ENCODE measurements around the gene ENTREP1.

Gene ENTREP1

DNA sequence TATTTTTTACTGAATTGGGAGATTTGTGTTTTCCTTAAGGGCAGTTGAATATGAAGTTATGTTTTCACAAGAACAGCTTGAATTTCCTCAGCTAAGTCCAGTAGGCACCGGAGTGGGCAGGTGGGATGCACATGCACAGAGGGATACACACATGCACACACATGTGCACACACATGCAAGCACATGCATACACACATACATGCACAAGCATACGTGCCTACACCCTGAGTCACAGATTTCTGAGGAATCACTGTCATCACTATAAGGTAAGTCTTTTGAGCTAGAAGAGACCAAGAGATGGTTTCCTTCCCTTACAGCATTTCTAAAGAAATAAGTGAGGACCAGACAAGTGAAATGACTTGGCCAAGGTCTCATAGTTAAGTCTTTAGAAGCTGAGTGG is 8.7 kb downstream of the ENTREP1 start:
- DNase-seq (ENCODE audit: insufficient read length, low spot score) = no peak
- FAIRE-seq = no peak
- TF ChIP-seq POLR2AphosphoS5 (IDR thresholded peaks at IDR 0.05; ENCODE audit: low read depth, low read length) = no peak
- no peak for TF ChIP-seq SPI1 (IDR thresholded peaks at IDR 0.05; ENCODE audit: low read depth, low read length)

DNA sequence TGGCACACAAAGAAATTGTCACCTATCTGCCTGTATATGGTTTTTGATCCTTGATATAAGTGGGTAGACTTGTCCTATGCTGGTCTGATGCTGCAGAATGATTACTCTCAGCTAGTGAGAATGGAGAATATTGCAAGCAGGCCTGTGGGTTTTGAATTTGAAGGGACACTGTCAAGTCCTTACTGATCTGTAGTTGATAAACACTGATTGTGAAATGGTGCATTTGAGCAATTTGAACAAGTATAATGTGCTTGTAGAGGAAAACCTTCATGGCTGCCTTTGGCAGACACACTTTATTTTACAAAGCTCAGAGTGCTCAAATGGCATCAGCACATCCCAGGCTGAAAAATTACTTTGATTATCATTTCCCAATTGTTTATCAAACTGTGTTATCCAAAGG is 9.3 kb downstream of the ENTREP1 start:
- TF ChIP-seq PAX5 (IDR thresholded peaks at IDR 0.05; ENCODE audit: insufficient read depth, low read length, severe bottlenecking) (no peak), SPI1 (IDR thresholded peaks at IDR 0.05; ENCODE audit: low read depth, low read length) (no peak), POLR2AphosphoS5 (IDR thresholded peaks at IDR 0.05; ENCODE audit: low read depth, low read length) (no peak), POU2F2 (IDR thresholded peaks at IDR 0.05; ENCODE audit: low read depth, low read length) (no peak), TAF1 (IDR thresholded peaks at IDR 0.05; ENCODE audit: low read depth, low read length) (no peak), POLR2A (IDR thresholded peaks at IDR 0.05; ENCODE audit: low read depth, low read length) (no peak)
- FAIRE-seq (no peak), DNase-seq (ENCODE audit: insufficient read length, low spot score) (no peak)

DNA sequence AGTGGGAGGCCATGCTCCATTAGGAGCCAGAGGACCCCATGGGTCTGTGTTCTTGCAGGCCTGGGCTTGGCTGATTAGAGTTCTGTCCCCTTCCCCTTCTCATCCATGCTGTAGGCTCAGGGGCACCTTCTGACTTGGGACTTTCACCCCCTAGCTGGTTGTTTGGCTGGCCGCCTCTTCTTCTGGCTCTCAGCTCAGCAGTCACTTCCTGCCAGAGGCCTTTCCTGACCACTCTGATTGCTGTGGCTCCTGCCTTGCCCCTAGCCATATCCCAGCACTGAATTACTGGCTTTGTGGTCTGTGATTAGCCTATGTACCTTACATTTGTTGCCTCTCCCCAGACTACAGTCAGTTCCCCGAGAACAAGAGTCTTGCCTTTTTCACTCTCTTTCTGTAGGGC is 14.6 kb downstream of the ENTREP1 start:
- TF ChIP-seq PAX5 (IDR thresholded peaks at IDR 0.05; ENCODE audit: insufficient read depth, low read length, severe bottlenecking) (no peak), POLR2A (IDR thresholded peaks at IDR 0.05; ENCODE audit: low read depth, low read length) (no peak), POLR2AphosphoS5 (IDR thresholded peaks at IDR 0.05; ENCODE audit: low read depth, low read length) (no peak), POU2F2 (IDR thresholded peaks at IDR 0.05; ENCODE audit: low read depth, low read length) (no peak), SPI1 (IDR thresholded peaks at IDR 0.05; ENCODE audit: low read depth, low read length) (no peak), TAF1 (IDR thresholded peaks at IDR 0.05; ENCODE audit: low read depth, low read length) (no peak)
- FAIRE-seq (no peak), DNase-seq (ENCODE audit: insufficient read length, low spot score) (no peak)

DNA sequence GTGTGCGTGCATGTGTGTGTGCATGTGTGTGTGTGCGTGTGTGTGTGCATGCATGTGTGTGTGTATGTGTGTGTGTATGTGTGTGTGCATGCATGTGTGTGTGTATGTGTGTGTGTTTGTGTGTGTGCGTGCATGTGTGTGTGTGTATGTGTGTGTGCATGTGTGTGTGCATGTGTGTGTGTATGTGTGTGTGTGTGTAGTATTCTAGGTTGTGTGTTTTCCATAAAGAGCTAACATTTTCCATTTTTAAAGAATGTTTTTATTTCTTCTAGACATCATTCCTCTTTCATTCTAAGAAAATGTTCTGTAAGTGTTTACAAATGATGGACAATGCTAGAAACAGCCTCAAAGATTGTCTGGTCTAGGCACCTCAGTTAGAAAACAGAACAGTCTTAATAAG is 15.6 kb downstream of the ENTREP1 start:
- DNase-seq (ENCODE audit: insufficient read length, low spot score) (no peak), FAIRE-seq (no peak)
- TF ChIP-seq POLR2A (IDR thresholded peaks at IDR 0.05; ENCODE audit: low read depth, low read length) (no peak), POLR2AphosphoS5 (IDR thresholded peaks at IDR 0.05; ENCODE audit: low read depth, low read length) (no peak), SPI1 (IDR thresholded peaks at IDR 0.05; ENCODE audit: low read depth, low read length) (no peak), POU2F2 (IDR thresholded peaks at IDR 0.05; ENCODE audit: low read depth, low read length) (no peak), PAX5 (IDR thresholded peaks at IDR 0.05; ENCODE audit: insufficient read depth, low read length, severe bottlenecking) (no peak), TAF1 (IDR thresholded peaks at IDR 0.05; ENCODE audit: low read depth, low read length) (no peak)

DNA sequence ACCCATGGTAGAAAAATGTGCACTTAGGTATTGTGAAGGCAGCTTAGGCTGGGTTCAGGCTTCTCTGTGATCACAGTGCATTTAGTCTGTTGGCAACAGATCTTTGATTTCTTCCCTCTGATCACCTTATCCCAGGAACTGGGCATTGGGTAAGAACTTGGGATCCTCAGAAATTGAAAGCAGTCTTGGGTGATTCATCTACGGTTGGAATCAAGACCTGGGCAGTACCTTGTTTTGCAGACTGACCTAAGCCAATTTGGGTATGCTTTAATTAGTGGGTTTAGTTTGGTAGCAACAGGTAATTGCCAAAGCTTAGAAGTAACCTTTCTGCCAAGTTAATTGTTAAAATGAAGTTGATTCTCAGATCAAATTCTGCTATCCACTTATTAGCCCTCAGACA is 17.8 kb downstream of the ENTREP1 start:
- TF ChIP-seq POLR2A (IDR thresholded peaks at IDR 0.05; ENCODE audit: low read depth, low read length) (no peak), TAF1 (IDR thresholded peaks at IDR 0.05; ENCODE audit: low read depth, low read length) (no peak), PAX5 (IDR thresholded peaks at IDR 0.05; ENCODE audit: insufficient read depth, low read length, severe bottlenecking) (no peak)
- DNase-seq (ENCODE audit: insufficient read length, low spot score) = no peak
- no peak for FAIRE-seq

DNA sequence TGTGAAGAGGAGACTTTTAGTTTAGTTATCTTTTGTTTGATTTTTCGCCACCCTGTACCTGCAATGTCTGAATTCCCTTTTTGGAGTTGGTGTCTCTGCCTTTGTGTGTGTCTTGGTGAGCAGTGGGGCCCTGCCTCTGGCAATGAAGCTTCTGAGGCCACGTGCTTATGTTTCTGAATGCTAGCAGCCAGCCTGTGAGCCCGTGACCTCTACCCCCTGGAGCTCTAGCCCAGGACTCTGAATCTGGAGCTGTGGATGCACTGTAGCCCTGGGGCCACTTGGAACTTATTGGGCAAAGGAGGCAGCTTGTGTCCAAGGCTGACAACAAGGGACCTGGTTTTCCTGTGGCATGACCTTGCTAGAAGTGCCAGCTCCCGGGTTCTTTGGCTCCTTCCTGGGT is 19.4 kb downstream of the ENTREP1 start:
- no peak for DNase-seq (ENCODE audit: insufficient read length, low spot score)
- no peak for TF ChIP-seq TAF1 (IDR thresholded peaks at IDR 0.05; ENCODE audit: low read depth, low read length)
- TF ChIP-seq POU2F2 (IDR thresholded peaks at IDR 0.05; ENCODE audit: low read depth, low read length) = no peak
- TF ChIP-seq POLR2A (IDR thresholded peaks at IDR 0.05; ENCODE audit: low read depth, low read length) = no peak
- no peak for FAIRE-seq

DNA sequence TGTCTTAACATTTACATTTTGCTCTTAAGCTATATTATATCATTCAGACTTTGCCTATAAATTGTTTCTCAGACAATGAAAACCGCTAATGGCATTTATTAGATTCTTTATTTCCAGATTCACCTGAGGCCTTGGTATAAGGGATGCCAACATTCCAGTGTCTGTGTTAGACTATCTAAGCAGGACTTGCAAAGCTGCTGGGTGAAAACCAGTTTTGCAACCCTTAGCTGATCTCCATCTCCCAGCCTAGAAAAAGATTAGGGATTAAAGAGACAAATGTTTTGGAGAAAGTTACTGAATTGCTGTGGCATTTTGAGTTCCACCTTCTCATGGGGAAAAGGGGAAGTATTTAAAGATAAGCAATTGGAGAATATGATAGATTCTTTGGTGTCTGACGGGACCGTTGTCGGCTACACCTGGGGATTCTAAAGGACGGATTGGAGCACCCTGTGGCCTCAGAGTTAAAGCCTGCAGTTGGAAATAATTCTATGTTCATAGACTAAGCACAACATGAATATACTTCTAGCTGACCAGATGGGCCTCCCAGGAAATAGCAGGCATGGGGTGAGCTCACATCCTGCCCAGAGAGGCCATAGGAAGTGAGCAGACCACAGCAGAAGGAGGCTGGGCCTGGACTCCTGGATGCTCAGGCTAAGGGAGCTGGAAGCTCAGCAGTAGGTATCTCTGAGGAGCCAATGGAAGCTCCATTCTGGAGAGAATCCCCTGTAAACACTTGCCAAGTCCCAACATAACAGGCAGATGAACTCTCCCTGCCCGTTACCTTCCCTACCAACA is 21.8 kb downstream of the ENTREP1 start:
- TF ChIP-seq TAF1 (IDR thresholded peaks at IDR 0.05; ENCODE audit: low read depth, low read length) = no peak
- no peak for DNase-seq (ENCODE audit: insufficient read length, low spot score)
- no peak for FAIRE-seq

DNA sequence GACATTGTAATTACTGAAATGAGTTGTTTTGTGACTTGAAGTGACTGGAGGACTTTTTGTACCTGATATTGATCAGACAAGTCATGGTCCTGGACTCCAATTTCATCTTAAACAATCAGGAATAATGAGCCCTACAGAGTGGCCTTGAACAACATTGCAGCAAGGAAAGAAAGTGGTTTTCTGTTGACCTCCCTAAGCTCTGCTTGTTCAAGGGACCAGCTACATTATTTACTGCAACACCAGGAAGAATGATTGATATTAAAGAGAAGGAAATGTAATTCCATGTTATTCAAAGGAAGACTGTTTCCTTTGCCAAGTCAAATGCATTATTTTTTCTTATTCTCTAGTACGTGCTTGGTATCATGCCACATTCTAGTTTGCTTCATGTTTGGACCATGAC is 22.6 kb downstream of the ENTREP1 start:
- FAIRE-seq = no peak
- no peak for TF ChIP-seq POLR2A (IDR thresholded peaks at IDR 0.05; ENCODE audit: low read depth, low read length)
- TF ChIP-seq POLR2AphosphoS5 (IDR thresholded peaks at IDR 0.05; ENCODE audit: low read depth, low read length) = no peak
- TF ChIP-seq POU2F2 (IDR thresholded peaks at IDR 0.05; ENCODE audit: low read depth, low read length) = no peak
- TF ChIP-seq SPI1 (IDR thresholded peaks at IDR 0.05; ENCODE audit: low read depth, low read length) = no peak
- no peak for TF ChIP-seq PAX5 (IDR thresholded peaks at IDR 0.05; ENCODE audit: insufficient read depth, low read length, severe bottlenecking)
- TF ChIP-seq TAF1 (IDR thresholded peaks at IDR 0.05; ENCODE audit: low read depth, low read length) = no peak
- no peak for DNase-seq (ENCODE audit: insufficient read length, low spot score)

DNA sequence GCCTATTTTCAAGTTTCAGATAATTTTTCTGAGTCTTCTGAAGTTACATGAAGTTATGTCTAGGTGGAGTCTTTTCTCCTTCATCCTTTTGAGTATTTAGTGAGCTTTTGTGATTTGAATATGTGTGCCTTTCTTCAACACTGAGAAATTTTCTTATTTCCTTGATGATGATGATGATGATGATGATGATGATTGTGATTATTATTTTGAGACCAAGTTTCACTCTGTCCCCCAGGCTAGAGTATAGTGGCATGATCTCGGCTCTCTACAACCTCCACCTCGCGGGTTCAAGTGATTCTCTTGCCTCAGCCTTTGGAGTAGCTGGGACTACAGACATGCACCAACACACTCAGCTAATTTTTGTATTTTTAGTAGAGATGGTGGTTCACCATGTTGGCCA is 26.2 kb downstream of the ENTREP1 start:
- no peak for FAIRE-seq
- TF ChIP-seq TAF1 (IDR thresholded peaks at IDR 0.05; ENCODE audit: low read depth, low read length) = no peak
- TF ChIP-seq POU2F2 (IDR thresholded peaks at IDR 0.05; ENCODE audit: low read depth, low read length) = no peak
- no peak for TF ChIP-seq SPI1 (IDR thresholded peaks at IDR 0.05; ENCODE audit: low read depth, low read length)
- TF ChIP-seq POLR2AphosphoS5 (IDR thresholded peaks at IDR 0.05; ENCODE audit: low read depth, low read length) = no peak
- TF ChIP-seq PAX5 (IDR thresholded peaks at IDR 0.05; ENCODE audit: insufficient read depth, low read length, severe bottlenecking) = no peak
- TF ChIP-seq POLR2A (IDR thresholded peaks at IDR 0.05; ENCODE audit: low read depth, low read length) = no peak

DNA sequence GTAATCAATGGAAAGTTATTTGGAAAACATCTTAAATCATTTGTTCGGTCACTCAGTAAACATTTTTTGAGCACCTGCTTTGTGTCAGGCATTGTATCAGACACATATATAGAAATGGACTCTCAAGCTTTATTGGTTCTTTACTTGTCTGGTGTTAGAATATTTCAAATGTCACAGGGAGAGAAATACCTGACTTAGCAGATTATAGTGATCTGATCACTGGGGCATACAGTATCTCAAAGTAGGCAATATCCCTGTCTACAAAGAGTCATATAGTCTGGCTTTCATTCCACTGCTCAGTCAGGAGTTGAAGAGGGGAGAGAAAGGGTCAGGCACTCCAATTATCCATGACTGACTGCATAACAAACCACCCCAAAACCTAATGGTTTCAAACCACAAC is 30.2 kb downstream of the ENTREP1 start:
- FAIRE-seq (no peak), DNase-seq (ENCODE audit: insufficient read length, low spot score) (no peak)
- TF ChIP-seq POU2F2 (IDR thresholded peaks at IDR 0.05; ENCODE audit: low read depth, low read length) (no peak), POLR2AphosphoS5 (IDR thresholded peaks at IDR 0.05; ENCODE audit: low read depth, low read length) (no peak), POLR2A (IDR thresholded peaks at IDR 0.05; ENCODE audit: low read depth, low read length) (no peak), PAX5 (IDR thresholded peaks at IDR 0.05; ENCODE audit: insufficient read depth, low read length, severe bottlenecking) (no peak), TAF1 (IDR thresholded peaks at IDR 0.05; ENCODE audit: low read depth, low read length) (no peak), SPI1 (IDR thresholded peaks at IDR 0.05; ENCODE audit: low read depth, low read length) (no peak)

More for the DNA sequence above, 26.2 kb downstream of the ENTREP1 start:
- DNase-seq (ENCODE audit: insufficient read length, low spot score) = no peak
